ENCODE data around the gene TMEM253. TPM values are rescaled to one million over a fixed set of nuclear protein-coding genes. Genes with fewer than 3 reads are reported as not detected.

The TMEM253 gene
- total RNA-seq, 2 donors from 2014 or later: 0.40 to 0.49 TPM

DNA sequence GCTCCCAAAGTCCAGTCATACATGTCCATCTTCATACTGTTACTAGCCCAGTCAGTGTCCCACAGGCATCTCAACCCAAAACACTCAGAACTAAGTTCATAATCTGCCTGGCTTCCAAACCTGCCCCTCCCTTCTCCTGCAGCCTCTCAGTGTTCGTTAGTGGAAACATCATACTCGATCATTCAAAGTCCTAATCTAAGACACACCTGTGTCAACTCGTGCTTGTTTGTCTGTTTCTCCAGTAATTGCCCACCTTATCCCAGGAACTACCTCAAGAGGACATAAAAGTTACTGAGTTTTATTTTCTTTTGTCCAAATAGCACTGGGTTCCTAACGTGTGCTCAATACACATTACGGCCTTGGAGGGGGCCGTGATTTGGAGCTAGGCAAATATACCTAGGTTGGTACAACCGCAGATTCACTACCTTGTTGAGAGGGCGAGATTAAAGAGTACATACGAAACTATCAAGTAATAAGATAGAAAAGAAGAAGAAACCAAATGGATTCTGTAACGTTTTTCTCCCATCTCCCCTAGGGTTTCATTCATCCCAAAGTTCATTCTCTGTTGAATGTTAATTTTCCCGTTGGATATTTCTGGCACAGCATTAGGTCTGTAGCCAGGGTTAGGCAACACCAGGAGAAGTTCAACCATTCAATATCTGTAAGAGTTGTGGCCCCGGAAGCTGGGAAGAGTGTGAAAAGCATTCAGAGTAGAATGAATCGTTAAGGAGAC lies 40.1 kb upstream of the TMEM253 start:
- Histone ChIP-seq H3K4me3 (ENCODE audit: low read length) (no peak overlapping the region), H3K9me3 (ENCODE audit: control insufficient read depth, low read length) (no peaks in the 10 kb centered on the region), H3K27me3 (ENCODE audit: control insufficient read depth, insufficient read depth, low read length, poor library complexity, severe bottlenecking) (no peaks in the 10 kb centered on the region), H3K4me1 (ENCODE audit: control insufficient read depth, insufficient read depth, low read length) (peaks cover 4% of the 10 kb centered on the region), H3K9ac (ENCODE audit: extremely low read depth, low read length, poor library complexity, severe bottlenecking) (no peak overlapping the region), H3K36me3 (ENCODE audit: control insufficient read depth, insufficient read depth, low read length) (no peaks in the 10 kb centered on the region), H3K27ac (ENCODE audit: low read depth, low read length) (no peak overlapping the region)
- Mint-ChIP-seq H3K36me3 (ENCODE audit: low read depth) (no peaks in the 10 kb centered on the region), H3K4me1 (peaks cover 20% of the 10 kb centered on the region), H3K27ac (no peak overlapping the region), H3K4me3 (no peak overlapping the region), H3K9me3 (no peaks in the 10 kb centered on the region), H3K27me3 (ENCODE audit: insufficient read depth) (no peaks in the 10 kb centered on the region)
- no peak for TF ChIP-seq CTCF (conservative IDR thresholded peaks at IDR 0.05)
- 87 to 90% methylated on average over 11 to 13 of the region's 13 CpGs for WGBS, 2 experiments (ENCODE audit: insufficient coverage in 1 of 2, insufficient read length in 1 of 2)
- DNase-seq: no peak

DNA sequence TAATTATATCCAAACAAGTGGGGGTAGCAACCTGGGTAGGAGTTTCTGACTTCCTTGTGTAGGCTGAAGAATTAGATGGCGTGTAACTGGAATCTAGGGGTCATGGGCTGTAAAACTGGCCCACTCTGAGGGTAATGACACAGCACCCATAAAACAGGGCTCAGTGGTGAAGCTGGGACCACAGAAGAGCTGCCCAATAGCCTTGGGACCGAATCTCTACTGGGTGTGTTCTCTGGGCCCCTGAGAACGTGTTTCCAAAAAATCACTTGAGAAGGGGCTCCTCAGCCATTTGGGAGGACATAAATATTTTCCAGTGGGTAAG lies 39.6 kb upstream of the TMEM253 start:
- Mint-ChIP-seq H3K27me3 (ENCODE audit: insufficient read depth) (no peaks in the 10 kb centered on the region), H3K4me3 (no peak overlapping the region), H3K27ac (no peak overlapping the region), H3K36me3 (ENCODE audit: low read depth) (no peaks in the 10 kb centered on the region), H3K4me1 (peaks cover 18% of the 10 kb centered on the region), H3K9me3 (no peaks in the 10 kb centered on the region)
- Histone ChIP-seq H3K27ac (ENCODE audit: low read depth, low read length) (no peak overlapping the region), H3K9ac (ENCODE audit: extremely low read depth, low read length, poor library complexity, severe bottlenecking) (no peak overlapping the region), H3K4me3 (ENCODE audit: low read length) (no peak overlapping the region), H3K36me3 (ENCODE audit: control insufficient read depth, insufficient read depth, low read length) (no peaks in the 10 kb centered on the region), H3K27me3 (ENCODE audit: control insufficient read depth, insufficient read depth, low read length, poor library complexity, severe bottlenecking) (no peaks in the 10 kb centered on the region), H3K4me1 (ENCODE audit: control insufficient read depth, insufficient read depth, low read length) (peaks cover 4% of the 10 kb centered on the region), H3K9me3 (ENCODE audit: control insufficient read depth, low read length) (no peaks in the 10 kb centered on the region)
- DNase-seq: no peak
- no peak for TF ChIP-seq CTCF (conservative IDR thresholded peaks at IDR 0.05)
- WGBS, 2 experiments (ENCODE audit: insufficient coverage in 1 of 2, insufficient read length in 1 of 2): 92 to 100% methylated on average over 1 to 3 of the region's 3 CpGs

GRCh38 chr14:21063479-21063878 lies 37.4 kb upstream of the TMEM253 start:
- Mint-ChIP-seq H3K27me3 (ENCODE audit: insufficient read depth) (peaks cover 6% of the 10 kb centered on the region), H3K36me3 (ENCODE audit: low read depth) (no peaks in the 10 kb centered on the region), H3K4me1 (peaks cover 18% of the 10 kb centered on the region), H3K27ac (no peak overlapping the region), H3K4me3 (no peak overlapping the region), H3K9me3 (no peaks in the 10 kb centered on the region)
- DNase-seq: no peak
- TF ChIP-seq CTCF (conservative IDR thresholded peaks at IDR 0.05): no peak
- H3K27ac ChIP-seq (ENCODE audit: low read depth, low read length): no peak overlapping the region
- no peaks in the 10 kb centered on the region for H3K27me3 ChIP-seq (ENCODE audit: control insufficient read depth, insufficient read depth, low read length, poor library complexity, severe bottlenecking)
- 46 to 69% methylated on average over 3 of the region's 3 CpGs for WGBS, 2 experiments (ENCODE audit: insufficient coverage in 1 of 2, insufficient read length in 1 of 2)
- peaks cover 7% of the 10 kb centered on the region for H3K4me1 ChIP-seq (ENCODE audit: control insufficient read depth, insufficient read depth, low read length)
- H3K36me3 ChIP-seq (ENCODE audit: control insufficient read depth, insufficient read depth, low read length): no peaks in the 10 kb centered on the region
- H3K9me3 ChIP-seq (ENCODE audit: control insufficient read depth, low read length): no peaks in the 10 kb centered on the region
- H3K9ac ChIP-seq (ENCODE audit: extremely low read depth, low read length, poor library complexity, severe bottlenecking): no peak overlapping the region
- H3K4me3 ChIP-seq (ENCODE audit: low read length): no peak overlapping the region

Data from endodermal cell (in vitro differentiated cells).